Transverse colon (tissue), 4 donors: ENCODE measurements around the gene RSPO1. TPM values are rescaled to one million over a fixed set of nuclear protein-coding genes. Genes with fewer than 3 reads are reported as not detected.
"Not testable (repeated sequence)": the region's sequence is repeated elsewhere in the genome, so short reads cannot be mapped to it uniquely, and the experiment has no call there.

Experiments
- DNase-seq: peaks from one replicate; pipeline ENCODE4 v3.0.0-alpha.2; 2019
- H3K27ac ChIP-seq, 4 donors: fragments of 200-600 bp; sonication (generic); 2 replicates each; pipeline ENCODE4 v1.5.1; 2016 to 2018; ENCODE audit warnings: inconsistent platforms in 4 of 4
- H3K27me3 ChIP-seq: fragments of 200-600 bp; sonication (generic); 2 replicates; pipeline ENCODE4 v1.5.1; 2017; ENCODE audit warnings: inconsistent platforms
- H3K36me3 ChIP-seq, 4 donors: fragments of 200-600 bp; sonication (generic); 2 replicates each; pipeline ENCODE4 v1.5.1; 2017 to 2019; ENCODE audit warnings: inconsistent platforms in 4 of 4
- H3K4me1 ChIP-seq, 4 donors: fragments of 200-600 bp; sonication (generic); 2 replicates each; pipeline ENCODE4 v1.5.1; 2017 to 2020; ENCODE audit warnings: inconsistent platforms in 4 of 4
- H3K4me3 ChIP-seq, 4 donors: fragments of 200-600 bp; sonication (generic); 1 replicate in 1 of 4; 2 replicates in 3 of 4; pipeline versions ENCODE4 v1.5.1 to v1.6.1; 2017 to 2019; ENCODE audit warnings: inconsistent platforms in 4 of 4
- H3K9me3 ChIP-seq, 2 donors: fragments of 200-600 bp; sonication (generic); 2 replicates each; pipeline ENCODE4 v1.5.1; 2017 to 2019; ENCODE audit warnings: inconsistent platforms in 2 of 2
- EP300 ChIP-seq: sonication (generic); formaldehyde crosslinking; IDR thresholded peaks from one replicate; pipeline ENCODE4 v1.6.1; 2017; ENCODE audit warnings: antibody characterized with exemption, low read depth
- POLR2A ChIP-seq: fragments of 450-650 bp; IDR thresholded peaks from one replicate; pipeline ENCODE4 v1.6.1; 2016; ENCODE audit warnings: antibody characterized with exemption, mild to moderate bottlenecking, moderate library complexity
- POLR2AphosphoS5 ChIP-seq, 3 donors: sonication (generic); formaldehyde crosslinking; IDR thresholded peaks; one replicate each; pipeline ENCODE4 v1.6.1; 2016; ENCODE audit warnings: antibody characterized with exemption in 3 of 3
- WGBS, 2 donors: methylation state at CpG; one replicate each; pipeline ENCODE4 v1.1.5; 2018; ENCODE audit warnings: low coverage in 1 of 2; 5-methylcytosine and 5-hydroxymethylcytosine counted together
- in situ Hi-C, 4 donors: fragments of 200-750 bp; cut with MboI; loops; one replicate each; pipeline versions ENCODE4 v1.15.0 to v1.15.1; 2017; ENCODE audit warnings: low sequenced_read_pairs in 3 of 4, low pct_ligation_motif_present in 1 of 4, low pct_unique_long_range_greater_than_20kb in 1 of 4
- intact Hi-C: fragments of 100-400 bp; cut with DNase I; formaldehyde crosslinking; loops from one replicate; pipeline ENCODE4 v1.15.1; 2023; ENCODE audit warnings: low total_unique reads
- total RNA-seq, 4 donors: library from RNA; depleted of rRNA; stranded (reverse); fragments of >200 nt; gene quantifications; one replicate each; pipeline ENCODE4 v1.1.0, GENCODE V29; 2016
- TF ChIP-seq, protein P1 (sequence below), 5 experiments: fragments of 200-600 bp in 3 of 5; fragments of 450-650 bp in 2 of 5; sonication (generic) in 3 of 5; IDR thresholded peaks; 1 replicate in 2 of 5; 2 replicates in 3 of 5; pipeline ENCODE4 v1.5.1; 2016 to 2017; ENCODE audit warnings: antibody characterized with exemption in 5 of 5, inconsistent platforms in 3 of 5, mild to moderate bottlenecking in 2 of 5, moderate library complexity in 1 of 5

Gene RSPO1, protein sequence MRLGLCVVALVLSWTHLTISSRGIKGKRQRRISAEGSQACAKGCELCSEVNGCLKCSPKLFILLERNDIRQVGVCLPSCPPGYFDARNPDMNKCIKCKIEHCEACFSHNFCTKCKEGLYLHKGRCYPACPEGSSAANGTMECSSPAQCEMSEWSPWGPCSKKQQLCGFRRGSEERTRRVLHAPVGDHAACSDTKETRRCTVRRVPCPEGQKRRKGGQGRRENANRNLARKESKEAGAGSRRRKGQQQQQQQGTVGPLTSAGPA
- 10 to 100 TPM in 1 of 4 donors, 1 to 10 TPM in 1, under 1 TPM in 2; 0.40 to 11.6 (median 1.2) TPM for total RNA-seq

GRCh38 chr1:37634244-37634991, at the start of gene RSPO1:
RSPO1 (minus strand) TSS chr1:37634892; CDS start chr1:37629661, 5,231 bp downstream.
- H3K4me1 ChIP-seq, result peaks cover 0 to 16% (median 9%) of the 10 kb centered on the region in 4 donors
- H3K4me3 ChIP-seq, result peak within 1 kb of the TSS; percentile 20 to 38 (median 30)
- 5 to 18% methylated on average over 14 to 23 of the region's 72 CpGs for WGBS, 2 donors
- H3K9me3 ChIP-seq, result no peaks in the 10 kb centered on the region
- peak; percentile 26 for DNase-seq
- H3K27me3 ChIP-seq, result peaks cover 91% of the 10 kb centered on the region
- intact Hi-C loops, result no loop called here
- no peaks in the 10 kb centered on the region for H3K36me3 ChIP-seq
- no peak within 1 kb of the TSS for H3K27ac ChIP-seq
- in situ Hi-C loops, result no loop called here
- TF ChIP-seq POLR2AphosphoS5 (IDR thresholded peaks at IDR 0.05), result no peak
- TF ChIP-seq, protein P1, sequence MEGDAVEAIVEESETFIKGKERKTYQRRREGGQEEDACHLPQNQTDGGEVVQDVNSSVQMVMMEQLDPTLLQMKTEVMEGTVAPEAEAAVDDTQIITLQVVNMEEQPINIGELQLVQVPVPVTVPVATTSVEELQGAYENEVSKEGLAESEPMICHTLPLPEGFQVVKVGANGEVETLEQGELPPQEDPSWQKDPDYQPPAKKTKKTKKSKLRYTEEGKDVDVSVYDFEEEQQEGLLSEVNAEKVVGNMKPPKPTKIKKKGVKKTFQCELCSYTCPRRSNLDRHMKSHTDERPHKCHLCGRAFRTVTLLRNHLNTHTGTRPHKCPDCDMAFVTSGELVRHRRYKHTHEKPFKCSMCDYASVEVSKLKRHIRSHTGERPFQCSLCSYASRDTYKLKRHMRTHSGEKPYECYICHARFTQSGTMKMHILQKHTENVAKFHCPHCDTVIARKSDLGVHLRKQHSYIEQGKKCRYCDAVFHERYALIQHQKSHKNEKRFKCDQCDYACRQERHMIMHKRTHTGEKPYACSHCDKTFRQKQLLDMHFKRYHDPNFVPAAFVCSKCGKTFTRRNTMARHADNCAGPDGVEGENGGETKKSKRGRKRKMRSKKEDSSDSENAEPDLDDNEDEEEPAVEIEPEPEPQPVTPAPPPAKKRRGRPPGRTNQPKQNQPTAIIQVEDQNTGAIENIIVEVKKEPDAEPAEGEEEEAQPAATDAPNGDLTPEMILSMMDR (IDR thresholded peaks at IDR 0.05), result no peak
- no peak for TF ChIP-seq EP300
- TF ChIP-seq POLR2A, result no peak

- H3K4me1 ChIP-seq, H3K9me3 ChIP-seq, DNase-seq, H3K4me3 ChIP-seq, H3K27ac ChIP-seq, H3K27me3 ChIP-seq: not testable (repeated sequence)
- in situ Hi-C loops (loop anchor here (5.0 to 25.0 kb wide), 4 partner anchors 79 to 229 kb away; partner anchors contain the start of genes ZC3H12A (in 2 of the 4) and GNL2 (in 1 of the 4)), intact Hi-C loops (loop anchor here (5.0 to 10.0 kb wide), 2 partner anchors 82 to 119 kb away; no protein-coding TSS in a partner anchor)
- H3K36me3 ChIP-seq, result peaks cover 0 to 14% (median 5%) of the 10 kb centered on the region in 4 donors
- 87 to 97% methylated on average over 9 of the region's 9 CpGs for WGBS, 2 donors
Observed at GRCh38 chr1:37684182-37684581, 49.5 kb upstream of the RSPO1 start.

GRCh38 chr1:37682334-37682987, 47.8 kb upstream of the RSPO1 start:
- 47 to 66% methylated on average over 3 to 5 of the region's 5 CpGs for WGBS, 2 donors
- intact Hi-C loops, result loop anchor here (5.0 to 10.0 kb wide), 2 partner anchors 80 to 118 kb away; no protein-coding TSS in a partner anchor
- H3K27me3 ChIP-seq, result no peaks in the 10 kb centered on the region

DNA sequence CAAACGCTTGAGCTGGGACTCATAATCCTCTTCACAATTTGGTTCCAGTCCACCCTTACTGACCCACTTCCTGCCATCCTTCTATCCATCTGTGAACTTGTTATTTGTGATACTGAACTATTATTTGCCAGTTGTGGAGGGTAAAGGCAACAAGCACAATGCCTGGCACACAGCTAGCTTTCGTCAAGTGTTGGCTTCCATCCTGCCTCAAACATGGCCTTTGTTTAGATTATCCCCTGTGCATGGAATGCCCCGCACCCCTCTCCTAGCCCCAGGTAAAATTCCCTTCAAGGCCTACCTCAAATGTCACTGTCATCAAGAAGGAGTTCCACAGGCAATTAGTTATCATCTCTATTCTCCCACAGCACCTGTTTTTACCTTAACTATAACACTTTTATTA, 46.2 kb upstream of the RSPO1 start:
- in situ Hi-C loops, result loop anchor here (5.0 to 25.0 kb wide), 4 partner anchors 76 to 226 kb away; partner anchors contain the start of genes ZC3H12A (in 2 of the 4) and GNL2 (in 1 of the 4)
- Histone ChIP-seq H3K27me3 (no peaks in the 10 kb centered on the region), H3K36me3 (peaks cover 0 to 12% (median 5%) of the 10 kb centered on the region in 4 donors), H3K4me1 (peaks cover 0 to 12% (median 6%) of the 10 kb centered on the region in 4 donors), H3K9me3 (no peaks in the 10 kb centered on the region), H3K4me3 (no peak overlapping the region), H3K27ac (no peak overlapping the region)
- WGBS, 2 donors, result 76 to 81% methylated on average over 3 of the region's 3 CpGs
- intact Hi-C loops, result loop anchor here (5.0 to 10.0 kb wide), 2 partner anchors 79 to 116 kb away; no protein-coding TSS in a partner anchor
- TF ChIP-seq, protein P1 (IDR thresholded peaks at IDR 0.05), result no peak
- no peak for TF ChIP-seq EP300
- no peak for TF ChIP-seq POLR2AphosphoS5 (IDR thresholded peaks at IDR 0.05)
- no peak for TF ChIP-seq POLR2A
- no peak for DNase-seq

More at GRCh38 chr1:37682334-37682987, 47.8 kb upstream of the RSPO1 start:
- H3K9me3 ChIP-seq, result no peaks in the 10 kb centered on the region
- H3K27ac ChIP-seq, result no peak overlapping the region
- H3K4me3 ChIP-seq, result no peak overlapping the region
- TF ChIP-seq, protein P1 (IDR thresholded peaks at IDR 0.05), result peak; percentile 83 to 88 (median 87)
- no peak for TF ChIP-seq EP300
- in situ Hi-C loops, result loop anchor here (5.0 to 25.0 kb wide), 4 partner anchors 78 to 228 kb away; partner anchors contain the start of genes ZC3H12A (in 2 of the 4) and GNL2 (in 1 of the 4)
- peaks cover 0 to 14% (median 5%) of the 10 kb centered on the region in 4 donors for H3K36me3 ChIP-seq
- DNase-seq, result peak; percentile 70
- peaks cover 0 to 3% (median 0%) of the 10 kb centered on the region in 4 donors for H3K4me1 ChIP-seq
